HG02642 (cell line): Measurements from ENCODE around the gene CFAP77.

Experiments
- ATAC-seq: cut with Tn5 transposase; IDR thresholded peaks from one replicate; pipeline ENCODE4 v1.9.1; 2021; ENCODE audit warnings: mild to moderate bottlenecking; ENCODE audit not compliant: unreplicated experiment, poor library complexity

The CFAP77 gene

DNA sequence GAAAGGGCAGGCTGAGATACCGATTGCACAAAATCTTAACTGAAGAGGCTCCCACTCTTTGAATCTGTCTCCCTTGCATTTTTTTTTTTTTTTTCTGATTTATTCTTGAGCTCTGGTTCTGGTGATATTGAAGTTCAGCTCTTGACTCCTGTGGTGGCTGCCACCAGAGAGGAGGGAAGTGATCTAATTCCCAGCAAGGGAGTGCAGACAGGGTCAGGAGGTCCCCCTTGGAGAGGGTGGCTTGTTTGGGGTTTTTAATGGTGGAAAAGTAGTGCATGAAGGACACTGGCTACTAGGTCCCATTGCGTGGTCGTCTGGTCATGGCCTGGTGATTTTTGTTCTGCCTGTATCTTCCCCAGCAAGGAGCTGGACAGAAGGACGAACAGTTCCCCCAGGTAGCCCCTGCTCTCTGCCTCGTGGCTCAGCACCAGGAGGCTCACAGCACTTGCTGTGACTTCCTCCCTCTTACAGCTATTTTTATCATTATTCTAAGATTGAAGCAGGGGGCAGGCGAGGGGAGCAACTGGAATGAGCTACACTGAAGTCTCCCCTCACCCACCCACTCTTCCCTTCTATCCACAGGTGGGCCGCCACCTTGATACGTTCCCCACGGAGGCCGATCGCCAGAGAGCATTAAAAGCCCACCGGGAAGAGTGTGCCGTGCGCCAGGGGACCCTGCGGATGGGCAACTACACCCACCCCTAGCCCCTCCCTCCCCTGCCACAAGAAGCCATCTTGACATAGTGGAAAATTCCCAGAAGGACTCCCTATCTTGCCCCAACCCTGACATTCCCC lies 162.0 kb downstream of the CFAP77 start:
- ATAC-seq, result no peak

DNA sequence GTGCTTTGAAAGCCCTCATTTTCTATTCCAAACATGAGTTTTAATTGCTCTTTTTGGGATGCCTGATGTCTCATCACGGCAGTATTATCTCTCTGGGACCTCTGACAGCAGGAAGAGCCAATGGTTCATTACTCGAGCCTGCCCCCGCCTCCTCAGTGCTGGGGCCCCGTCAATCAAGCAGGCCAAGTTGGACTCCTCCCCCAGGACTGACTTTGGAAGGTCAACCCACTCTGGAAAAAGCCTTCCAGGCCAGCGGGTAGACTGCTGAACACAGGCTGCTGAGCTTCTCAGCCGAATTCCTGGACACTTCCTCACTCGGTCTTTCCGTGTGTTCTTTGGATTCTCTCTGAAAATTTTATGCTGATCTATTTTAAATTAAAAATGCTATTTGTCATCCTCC lies 162.9 kb downstream of the CFAP77 start:
- ATAC-seq, result no peak

GRCh38 chr9:132575005-132575609 lies 165.1 kb downstream of the CFAP77 start:
- ATAC-seq, result no peak

- ATAC-seq, result no peak
Measured at GRCh38 chr9:132575811-132576210, 165.8 kb downstream of the CFAP77 start.

DNA sequence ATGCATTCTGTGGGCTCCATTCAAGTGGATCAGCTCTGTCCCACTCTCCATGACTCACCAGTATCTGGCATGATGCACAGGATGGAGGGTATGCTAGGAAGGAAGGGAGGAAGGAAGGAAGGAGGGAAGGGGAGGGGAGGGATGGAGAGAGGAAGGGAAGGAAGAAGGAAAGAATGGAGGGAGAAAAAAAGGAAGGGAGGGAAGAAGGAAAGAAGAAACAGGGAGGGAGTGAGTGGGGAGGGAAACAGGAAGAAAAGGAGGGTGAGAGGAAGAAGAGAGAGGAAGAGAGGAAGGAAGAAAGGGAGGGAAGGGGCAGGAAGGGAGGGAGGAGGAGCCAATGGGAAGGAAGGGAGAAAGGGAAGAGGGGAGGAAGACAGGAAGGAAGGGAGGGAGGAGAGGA lies 167.1 kb downstream of the CFAP77 start:
- ATAC-seq, result no peak

DNA sequence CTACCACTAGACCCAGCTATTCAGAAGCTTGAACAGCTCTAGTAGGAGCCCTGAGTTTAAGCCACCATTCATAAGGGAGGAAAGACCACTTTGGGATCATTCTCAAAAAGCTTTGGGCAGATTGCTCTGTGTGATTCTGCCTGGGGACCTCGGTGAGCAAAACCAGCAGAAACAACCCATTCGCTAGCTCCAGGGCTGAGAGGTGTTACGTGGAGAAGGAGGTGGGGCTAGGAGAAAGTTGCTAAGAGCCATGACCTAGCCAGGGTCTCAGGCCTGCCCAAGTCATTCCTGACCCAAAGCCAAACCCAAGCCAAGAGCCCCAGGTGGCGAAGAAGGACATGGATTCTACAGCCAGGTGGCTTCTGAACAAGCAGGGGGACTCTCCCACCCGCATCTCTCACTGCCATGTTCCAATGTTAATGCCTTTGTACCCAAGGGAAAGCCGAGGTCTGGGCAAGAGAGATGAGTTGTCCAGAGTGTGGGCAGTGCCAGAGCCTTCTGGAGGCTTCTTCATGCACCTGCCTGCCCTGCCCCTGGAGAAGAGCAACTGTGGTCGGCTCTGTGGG lies 168.4 kb downstream of the CFAP77 start:
- no peak for ATAC-seq

- no peak for ATAC-seq
Measured at GRCh38 chr9:132579427-132579798, 169.4 kb downstream of the CFAP77 start.

DNA sequence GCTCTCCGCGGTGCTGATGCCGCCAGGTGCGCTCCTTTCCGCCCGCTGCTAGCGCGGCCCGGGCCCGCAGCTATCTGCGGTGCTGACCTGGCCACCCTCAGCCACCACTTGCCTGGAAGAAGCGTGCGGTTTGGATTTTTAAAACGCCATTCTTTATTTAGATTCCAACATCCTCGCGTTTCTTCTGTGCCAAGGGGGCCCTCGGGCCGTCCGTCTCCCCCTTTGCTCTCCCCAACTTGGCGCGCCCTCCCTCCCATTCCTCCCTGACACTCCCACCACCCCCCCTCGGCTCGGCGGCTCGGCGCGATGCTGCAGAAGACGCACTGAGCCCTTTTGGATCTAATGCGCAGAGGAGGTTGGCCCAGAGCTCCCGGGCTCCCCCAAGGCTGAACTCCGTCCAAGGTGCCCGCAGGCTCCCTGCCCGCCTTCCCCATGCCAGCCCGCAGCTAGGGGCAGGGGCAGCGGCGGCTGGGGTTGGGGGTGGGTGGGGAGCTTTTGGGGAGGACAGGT lies 172.3 kb downstream of the CFAP77 start, which contains the start of gene BARHL1:
Gene BARHL1 (plus strand): TSS at position 331 of the 510 bp plus-strand sequence. CDS start 192 bp downstream, outside the sequence.
- ATAC-seq, result no peak

DNA sequence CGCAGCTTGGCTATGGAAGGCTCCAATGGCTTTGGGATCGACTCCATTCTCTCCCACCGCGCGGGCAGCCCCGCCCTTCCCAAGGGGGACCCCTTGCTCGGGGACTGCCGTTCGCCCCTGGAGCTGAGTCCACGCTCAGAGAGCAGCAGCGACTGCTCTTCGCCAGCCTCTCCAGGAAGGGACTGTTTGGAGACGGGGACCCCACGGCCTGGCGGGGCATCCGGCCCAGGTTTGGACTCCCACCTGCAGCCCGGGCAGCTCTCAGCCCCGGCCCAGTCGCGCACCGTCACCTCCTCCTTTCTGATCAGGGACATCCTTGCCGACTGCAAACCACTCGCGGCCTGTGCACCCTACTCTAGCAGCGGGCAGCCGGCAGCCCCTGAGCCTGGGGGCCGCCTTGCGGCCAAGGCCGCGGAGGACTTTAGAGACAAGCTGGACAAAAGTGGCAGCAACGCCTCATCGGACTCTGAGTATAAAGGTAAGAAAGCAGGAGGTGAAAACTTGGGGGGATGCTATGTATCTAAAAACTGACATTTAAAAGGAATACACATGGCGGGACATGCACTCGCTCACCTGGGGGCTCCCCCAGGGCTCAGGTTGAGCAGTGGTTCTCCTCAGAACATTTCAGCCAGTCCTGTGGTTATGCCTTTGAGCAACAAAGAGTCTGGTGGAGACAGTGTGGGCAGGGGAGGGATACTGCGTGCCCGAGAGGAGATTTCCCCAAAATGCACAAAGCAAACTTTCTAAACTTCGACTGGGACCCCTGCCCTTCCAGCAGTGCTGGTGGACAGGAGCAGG lies 173.0 kb downstream of the CFAP77 start:
- ATAC-seq, result no peak

GRCh38 chr9:132583584-132584304 lies 173.7 kb downstream of the CFAP77 start:
- ATAC-seq, result no peak

- no peak for ATAC-seq
Measured at GRCh38 chr9:132584601-132585560, 174.9 kb downstream of the CFAP77 start.

GRCh38 chr9:132585954-132586829 lies 176.2 kb downstream of the CFAP77 start:
- no peak for ATAC-seq

GRCh38 chr9:132586830-132587591 lies 177.0 kb downstream of the CFAP77 start:
- ATAC-seq, result no peak

- no peak for ATAC-seq
Measured at GRCh38 chr9:132587592-132587955, 177.6 kb downstream of the CFAP77 start.

DNA sequence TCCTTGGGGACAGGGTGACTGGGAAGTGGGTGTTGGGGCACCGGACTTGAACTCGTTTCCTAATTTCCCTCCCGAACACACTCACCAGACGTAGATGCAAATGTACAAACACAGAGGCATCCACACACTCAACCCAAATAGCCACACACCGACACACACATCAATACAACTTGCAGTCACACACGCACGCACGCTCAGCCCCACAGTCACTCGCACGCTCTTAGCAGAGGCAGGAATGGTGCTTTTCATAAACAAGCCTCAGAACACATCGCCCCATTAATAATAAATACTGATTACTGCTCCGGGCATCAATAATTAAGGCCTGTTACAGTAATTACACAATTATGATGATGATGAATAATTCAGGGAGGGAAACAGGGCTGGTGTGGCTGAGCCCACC lies 178.1 kb downstream of the CFAP77 start:
- ATAC-seq, result no peak

DNA sequence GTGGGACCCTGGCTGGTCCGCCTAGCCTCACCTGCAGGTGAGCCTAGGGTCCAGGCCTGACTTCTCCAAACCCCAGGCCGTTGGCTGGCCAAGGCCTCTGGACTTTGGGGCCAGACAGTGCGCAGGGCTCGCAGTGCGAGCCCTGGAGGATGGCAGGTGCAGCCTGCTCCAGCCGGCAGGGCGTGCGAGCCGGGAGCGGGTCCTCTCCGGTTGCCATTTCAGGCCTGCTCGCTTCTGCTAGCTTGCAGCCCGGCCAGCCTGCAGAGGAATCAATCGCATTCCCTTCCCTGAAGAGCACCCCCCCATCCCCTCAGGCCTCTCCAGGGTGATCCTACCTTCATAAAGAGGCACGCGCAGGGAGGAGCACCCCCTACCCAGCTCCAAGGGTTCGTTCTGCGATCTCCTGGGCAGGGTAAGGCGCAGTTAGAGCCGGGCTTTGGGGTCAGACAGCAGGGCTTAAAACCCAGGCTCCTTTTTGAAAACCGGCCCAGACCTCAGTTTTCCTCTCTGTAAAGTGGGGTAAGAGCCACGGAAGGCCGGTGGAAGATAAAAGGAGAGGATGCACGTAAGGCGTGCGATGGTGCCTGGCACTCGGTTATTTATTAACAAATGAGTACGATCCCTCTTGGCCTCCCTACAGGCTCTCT lies 178.6 kb downstream of the CFAP77 start:
- ATAC-seq, result no peak
